Keratinocyte (primary cell): ENCODE measurements around the gene VSNL1. TPM values are rescaled to one million over a fixed set of nuclear protein-coding genes. Genes with fewer than 3 reads are reported as not detected.

ENCODE experiments used
- DNase-seq: peaks from one replicate; pipeline ENCODE4 v3.0.0-alpha.2; 2011; ENCODE audit warnings: low read depth, missing footprints, low spot score
- FAIRE-seq: peaks from 2 replicates; lab custom pipeline; 2011; peaks lifted over from hg19 to GRCh38; lab: Jason Lieb, UNC
- H2AFZ ChIP-seq: 2 replicates; pipeline ENCODE4 v1.6.0; 2012; ENCODE audit warnings: low read length, control low read depth, inconsistent platforms; ENCODE audit not compliant: control insufficient read depth
- H3K27ac ChIP-seq: 2 replicates; pipeline ENCODE4 v1.5.1; 2011; ENCODE audit warnings: low read length; ENCODE audit not compliant: control insufficient read depth, insufficient read depth
- H3K27me3 ChIP-seq: 3 replicates; pipeline ENCODE4 v1.6.0; 2011; ENCODE audit warnings: low read length; ENCODE audit not compliant: control insufficient read depth, insufficient read depth; ENCODE audit errors: extremely low read depth
- H3K36me3 ChIP-seq, 2 experiments: 2 replicates in 1 of 2; 3 replicates in 1 of 2; pipeline ENCODE4 v1.5.1; 2011; ENCODE audit warnings: low read length in 2 of 2, mild to moderate bottlenecking in 1 of 2; ENCODE audit not compliant: control insufficient read depth in 2 of 2, insufficient read depth in 2 of 2; ENCODE audit errors: extremely low read depth in 1 of 2
- H3K4me1 ChIP-seq: 3 replicates; pipeline ENCODE4 v1.5.1; 2011; ENCODE audit warnings: low read length; ENCODE audit not compliant: control insufficient read depth, insufficient read depth; ENCODE audit errors: extremely low read depth
- H3K4me2 ChIP-seq: 3 replicates; pipeline ENCODE4 v1.6.0; 2011; ENCODE audit warnings: low read depth, low read length; ENCODE audit not compliant: control insufficient read depth, insufficient read depth; ENCODE audit errors: extremely low read depth
- H3K4me3 ChIP-seq, 3 experiments: fragments of 200-600 bp in 1 of 3; sonication (generic) in 1 of 3; 2 replicates in 2 of 3; 3 replicates in 1 of 3; pipeline ENCODE4 v1.5.1; 2011 to 2016; ENCODE audit warnings: low read length in 3 of 3, mild to moderate bottlenecking in 3 of 3, control low read depth in 2 of 3, inconsistent platforms in 1 of 3, low read depth in 1 of 3, mixed read lengths in 1 of 3, mixed run types in 1 of 3, moderate library complexity in 1 of 3; ENCODE audit not compliant: control insufficient read depth in 2 of 3, insufficient read depth in 2 of 3; ENCODE audit errors: extremely low read depth in 1 of 3
- H3K79me2 ChIP-seq: 2 replicates; pipeline ENCODE4 v1.6.0; 2012; ENCODE audit warnings: low read length; ENCODE audit not compliant: control insufficient read depth, insufficient read depth
- H3K9ac ChIP-seq: 3 replicates; pipeline ENCODE4 v1.6.0; 2011; ENCODE audit warnings: low read length; ENCODE audit not compliant: control insufficient read depth, insufficient read depth; ENCODE audit errors: extremely low read depth
- H3K9me1 ChIP-seq: 3 replicates; pipeline ENCODE4 v1.6.0; 2011; ENCODE audit warnings: low read length; ENCODE audit not compliant: control insufficient read depth, insufficient read depth; ENCODE audit errors: extremely low read depth
- H3K9me3 ChIP-seq: 2 replicates; pipeline ENCODE4 v1.5.1; 2012; ENCODE audit warnings: low read depth, low read length; ENCODE audit not compliant: control insufficient read depth
- H4K20me1 ChIP-seq: 3 replicates; pipeline ENCODE4 v1.6.0; 2011; ENCODE audit warnings: low read length; ENCODE audit not compliant: control insufficient read depth, insufficient read depth; ENCODE audit errors: extremely low read depth
- CTCF ChIP-seq, 3 experiments: IDR thresholded peaks in 1 of 3; conservative IDR thresholded peaks in 1 of 3; optimal IDR thresholded peaks in 1 of 3; 2 replicates in 2 of 3; 3 replicates in 1 of 3; pipeline versions ENCODE3 to v1.5.1; 2011; ENCODE audit warnings: low read length in 3 of 3, mild to moderate bottlenecking in 3 of 3, moderate library complexity in 2 of 3, control low read depth in 1 of 3, inconsistent platforms in 1 of 3; ENCODE audit not compliant: insufficient read depth in 2 of 3; ENCODE audit errors: extremely low read depth in 1 of 3
- EZH2 ChIP-seq: IDR thresholded peaks from one replicate; pipeline ENCODE4 v1.6.1; 2012; ENCODE audit warnings: inconsistent platforms, mild to moderate bottlenecking, low read length, moderate library complexity
- dilution Hi-C: fragments of 300-500 bp; cut with MboI; formaldehyde crosslinking; loops from one replicate; pipeline ENCODE4 v1.7.0; 2020; ENCODE audit warnings: low sequenced_read_pairs; ENCODE audit not compliant: extremely low pct_ligation_motif_present
- polyA plus RNA-seq, 5 experiments: library from polyadenylated mRNA; depleted of rRNA in 3 of 5; stranded (reverse) in 3 of 5; stranded (forward) in 1 of 5; unstranded in 1 of 5; fragments of >200 nt; gene quantifications; 1 replicate in 1 of 5; 2 replicates in 3 of 5; 3 replicates in 1 of 5; pipeline versions ENCODE4 v1.2.1 to v1.2.3, GENCODE V29; 2011 to 2012; ENCODE audit warnings: missing spikeins in 2 of 5, low read depth in 1 of 5, low replicate concordance in 1 of 5

Gene VSNL1
- polyA plus RNA-seq, 1 donor (not counting 4 experiments of a cell fraction or from before 2014, with no cell fraction given), result 32.1 TPM

- Histone ChIP-seq H4K20me1 (no peaks in the 10 kb centered on the region), H3K9me1 (no peaks in the 10 kb centered on the region), H3K9me3 (no peaks in the 10 kb centered on the region), H3K27me3 (no peaks in the 10 kb centered on the region), H3K27ac (no peak overlapping the region), H3K9ac (no peak overlapping the region), H3K4me2 (no peak overlapping the region), H3K4me3 (no peak overlapping the region), H3K36me3 (peaks cover 5 to 18% of the 10 kb centered on the region in 2 experiments), H3K79me2 (no peaks in the 10 kb centered on the region), H3K4me1 (no peaks in the 10 kb centered on the region), H2AFZ (no peak overlapping the region)
- TF ChIP-seq EZH2 (no peak), CTCF (optimal IDR thresholded peaks at IDR 0.05 in 1 of 3, IDR thresholded peaks at IDR 0.05 in 1 of 3, conservative IDR thresholded peaks at IDR 0.05 in 1 of 3; ENCODE audit: extremely low read depth in 1 of 3, insufficient read depth in 2 of 3, low read length in 3 of 3) (no peak)
- no peak for FAIRE-seq
- dilution Hi-C loops, result no loop called here
- no peak for DNase-seq
Observed at GRCh38 chr2:17667898-17668297, 127.4 kb downstream of the VSNL1 start.

DNA sequence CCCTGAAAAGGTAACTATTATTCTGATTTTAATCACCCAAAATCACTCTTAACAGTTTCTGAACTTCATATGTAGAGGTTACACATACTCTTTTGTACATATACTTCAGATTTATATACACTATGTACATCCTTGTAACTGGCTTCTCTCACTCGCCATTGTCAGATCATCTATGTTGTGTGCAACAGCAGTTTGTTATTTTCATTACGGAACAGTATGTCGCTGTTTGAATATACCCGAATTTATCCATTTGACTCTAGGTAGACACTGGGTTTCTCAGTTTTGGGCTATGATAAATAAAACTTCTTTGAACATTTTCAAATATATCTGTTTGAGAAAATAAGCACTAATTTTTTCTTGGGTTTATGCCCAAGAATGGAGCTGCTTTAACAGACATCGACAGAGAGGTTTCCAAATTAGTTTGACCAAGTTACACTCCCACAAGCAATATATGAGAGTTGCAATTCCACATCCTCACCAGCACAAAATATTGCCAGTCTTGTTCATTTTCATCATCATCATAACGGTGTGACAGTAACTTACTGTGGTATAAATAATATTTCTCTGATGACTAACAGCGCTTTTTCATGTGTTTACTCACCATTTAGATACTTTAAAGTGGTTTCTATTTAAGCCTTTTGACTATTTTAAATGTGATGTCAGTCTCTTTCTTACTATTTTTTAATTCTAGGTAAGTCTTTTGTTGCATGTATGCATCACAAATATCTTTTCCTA is 132.3 kb downstream of the VSNL1 start:
- H3K9me1 ChIP-seq, result no peaks in the 10 kb centered on the region
- H3K79me2 ChIP-seq, result no peaks in the 10 kb centered on the region
- dilution Hi-C loops, result no loop called here
- DNase-seq, result no peak
- H3K27me3 ChIP-seq, result no peaks in the 10 kb centered on the region
- no peaks in the 10 kb centered on the region for H4K20me1 ChIP-seq
- H3K27ac ChIP-seq, result no peak overlapping the region
- no peak overlapping the region for H3K9ac ChIP-seq
- FAIRE-seq, result peak; percentile 52
- H3K9me3 ChIP-seq, result no peaks in the 10 kb centered on the region
- H3K4me1 ChIP-seq, result no peaks in the 10 kb centered on the region
- H3K4me3 ChIP-seq, result no peak overlapping the region
- no peak for TF ChIP-seq CTCF (optimal IDR thresholded peaks at IDR 0.05 in 1 of 3, IDR thresholded peaks at IDR 0.05 in 1 of 3, conservative IDR thresholded peaks at IDR 0.05 in 1 of 3; ENCODE audit: extremely low read depth in 1 of 3, insufficient read depth in 2 of 3, low read length in 3 of 3)
- TF ChIP-seq EZH2, result no peak
- no peak overlapping the region for H3K4me2 ChIP-seq
- H3K36me3 ChIP-seq, result peaks cover 2 to 8% of the 10 kb centered on the region in 2 experiments
- no peak overlapping the region for H2AFZ ChIP-seq
